Activated T-cell treated with anti-CD3 and anti-CD28 coated beads, Interleukin-2, amount 50 U/mL, for 4 hours (primary cell): Measurements from ENCODE around the gene ABHD6. TPM values are rescaled to one million over a fixed set of nuclear protein-coding genes. Genes with fewer than 3 reads are reported as not detected.

Experiments used
- ATAC-seq, 2 donors: fragments of 200-7000 bp; cut with Tn5 transposase; one replicate each; pipeline ENCODE4 v1.10.0; 2021
- DNase-seq: peaks from one replicate; pipeline ENCODE4 v3.0.0-alpha.2; 2020
- H3K27me3 Mint-ChIP-seq: one replicate; pipeline ENCODE4 v1.8.0; 2021; ENCODE audit warnings: low read depth, mixed read lengths
- H3K36me3 Mint-ChIP-seq: one replicate; pipeline ENCODE4 v1.8.0; 2022; ENCODE audit warnings: mixed read lengths; ENCODE audit not compliant: insufficient read depth
- H3K4me1 Mint-ChIP-seq: one replicate; pipeline ENCODE4 v1.8.0; 2021; ENCODE audit warnings: low read depth, mixed read lengths
- H3K4me3 Mint-ChIP-seq: one replicate; pipeline ENCODE4 v1.8.0; 2021; ENCODE audit warnings: mild to moderate bottlenecking, moderate library complexity, mixed read lengths
- H3K9me3 Mint-ChIP-seq: one replicate; pipeline ENCODE4 v1.8.0; 2021; ENCODE audit warnings: mixed read lengths
- total RNA-seq, 3 donors: library from RNA; stranded (reverse); gene quantifications; one replicate each; pipeline ENCODE4 v1.2.1, GENCODE V29; 2021

Gene ABHD6
- 1 to 10 TPM; 4.0 to 7.9 (median 6.7) TPM for total RNA-seq

GRCh38 chr3:58237238-58237940 lies at the start of gene ABHD6:
Gene ABHD6, plus strand, starts transcription at chr3:58237792. Its CDS starts 18,795 bp downstream, at chr3:58256587.
- H3K36me3 Mint-ChIP-seq, result no peaks in the 10 kb centered on the region
- ATAC-seq (peak; percentile 86), DNase-seq (peak; percentile 76)
- H3K9me3 Mint-ChIP-seq, result no peaks in the 10 kb centered on the region
- H3K27me3 Mint-ChIP-seq, result peaks cover 9% of the 10 kb centered on the region
- peak within 1 kb of the TSS; percentile 88 for H3K4me3 Mint-ChIP-seq
- H3K4me1 Mint-ChIP-seq, result peaks cover 10% of the 10 kb centered on the region

- DNase-seq (no peak), ATAC-seq (no peak)
- Mint-ChIP-seq H3K4me3 (no peak overlapping the region), H3K27me3 (no peaks in the 10 kb centered on the region), H3K4me1 (no peaks in the 10 kb centered on the region), H3K9me3 (no peaks in the 10 kb centered on the region), H3K36me3 (no peaks in the 10 kb centered on the region)
Observed at GRCh38 chr3:58188173-58188564, 49.4 kb upstream of the ABHD6 start.

- DNase-seq (no peak), ATAC-seq (no peak)
- Mint-ChIP-seq H3K4me3 (no peak overlapping the region), H3K27me3 (no peaks in the 10 kb centered on the region), H3K36me3 (no peaks in the 10 kb centered on the region), H3K9me3 (no peaks in the 10 kb centered on the region), H3K4me1 (no peaks in the 10 kb centered on the region)
Observed at GRCh38 chr3:58188921-58189451, 48.6 kb upstream of the ABHD6 start.

- H3K4me1 Mint-ChIP-seq, result no peaks in the 10 kb centered on the region
- ATAC-seq (no peak), DNase-seq (no peak)
- H3K9me3 Mint-ChIP-seq, result no peaks in the 10 kb centered on the region
- H3K36me3 Mint-ChIP-seq, result no peaks in the 10 kb centered on the region
- H3K4me3 Mint-ChIP-seq, result no peak overlapping the region
- no peaks in the 10 kb centered on the region for H3K27me3 Mint-ChIP-seq
Observed at GRCh38 chr3:58189691-58190090, 47.9 kb upstream of the ABHD6 start.

- no peaks in the 10 kb centered on the region for H3K4me1 Mint-ChIP-seq
- no peaks in the 10 kb centered on the region for H3K36me3 Mint-ChIP-seq
- no peaks in the 10 kb centered on the region for H3K9me3 Mint-ChIP-seq
- no peaks in the 10 kb centered on the region for H3K27me3 Mint-ChIP-seq
- no peak for DNase-seq
- no peak overlapping the region for H3K4me3 Mint-ChIP-seq
- ATAC-seq, result no peak
Observed at GRCh38 chr3:58190291-58190690, 47.3 kb upstream of the ABHD6 start.

- no peak for ATAC-seq
- Mint-ChIP-seq H3K36me3 (no peaks in the 10 kb centered on the region), H3K4me3 (no peak overlapping the region)
Observed at GRCh38 chr3:58190882-58191281, 46.7 kb upstream of the ABHD6 start.

GRCh38 chr3:58191361-58191991 lies 46.1 kb upstream of the ABHD6 start:
- H3K4me1 Mint-ChIP-seq, result no peaks in the 10 kb centered on the region
- DNase-seq (no peak), ATAC-seq (no peak)
- no peaks in the 10 kb centered on the region for H3K27me3 Mint-ChIP-seq
- no peaks in the 10 kb centered on the region for H3K36me3 Mint-ChIP-seq
- no peak overlapping the region for H3K4me3 Mint-ChIP-seq
- no peaks in the 10 kb centered on the region for H3K9me3 Mint-ChIP-seq

More at GRCh38 chr3:58190882-58191281, 46.7 kb upstream of the ABHD6 start:
- DNase-seq, result no peak
- Mint-ChIP-seq H3K27me3 (no peaks in the 10 kb centered on the region), H3K4me1 (no peaks in the 10 kb centered on the region), H3K9me3 (no peaks in the 10 kb centered on the region)

- Mint-ChIP-seq H3K36me3 (no peaks in the 10 kb centered on the region), H3K4me3 (no peak overlapping the region), H3K4me1 (no peaks in the 10 kb centered on the region), H3K27me3 (no peaks in the 10 kb centered on the region), H3K9me3 (no peaks in the 10 kb centered on the region)
- DNase-seq, result no peak
- ATAC-seq, result no peak
Observed at GRCh38 chr3:58192069-58192468, 45.5 kb upstream of the ABHD6 start.

- H3K4me1 Mint-ChIP-seq, result no peaks in the 10 kb centered on the region
- no peaks in the 10 kb centered on the region for H3K9me3 Mint-ChIP-seq
- ATAC-seq (no peak), DNase-seq (no peak)
- no peaks in the 10 kb centered on the region for H3K27me3 Mint-ChIP-seq
- no peaks in the 10 kb centered on the region for H3K36me3 Mint-ChIP-seq
- no peak overlapping the region for H3K4me3 Mint-ChIP-seq
Observed at GRCh38 chr3:58193682-58194407, 43.7 kb upstream of the ABHD6 start.

- DNase-seq, result no peak
- peaks cover 2% of the 10 kb centered on the region for H3K4me1 Mint-ChIP-seq
- no peak overlapping the region for H3K4me3 Mint-ChIP-seq
- H3K9me3 Mint-ChIP-seq, result no peaks in the 10 kb centered on the region
- no peak for ATAC-seq
- H3K36me3 Mint-ChIP-seq, result no peaks in the 10 kb centered on the region
- H3K27me3 Mint-ChIP-seq, result no peaks in the 10 kb centered on the region
Observed at GRCh38 chr3:58197588-58197987, 40.0 kb upstream of the ABHD6 start.

GRCh38 chr3:58198362-58198761 lies 39.2 kb upstream of the ABHD6 start:
- DNase-seq (no peak), ATAC-seq (no peak)
- Mint-ChIP-seq H3K36me3 (no peaks in the 10 kb centered on the region), H3K27me3 (peaks cover 5% of the 10 kb centered on the region), H3K4me1 (peaks cover 4% of the 10 kb centered on the region), H3K4me3 (no peak overlapping the region), H3K9me3 (peaks cover 3% of the 10 kb centered on the region)

GRCh38 chr3:58198804-58199203 lies 38.8 kb upstream of the ABHD6 start:
- peaks cover 3% of the 10 kb centered on the region for H3K9me3 Mint-ChIP-seq
- H3K4me1 Mint-ChIP-seq, result peaks cover 4% of the 10 kb centered on the region
- H3K4me3 Mint-ChIP-seq, result no peak overlapping the region
- ATAC-seq, result no peak
- DNase-seq, result no peak
- no peaks in the 10 kb centered on the region for H3K36me3 Mint-ChIP-seq
- peaks cover 7% of the 10 kb centered on the region for H3K27me3 Mint-ChIP-seq

GRCh38 chr3:58200121-58200709 lies 37.4 kb upstream of the ABHD6 start:
- H3K9me3 Mint-ChIP-seq, result peaks cover 3% of the 10 kb centered on the region
- H3K27me3 Mint-ChIP-seq, result peaks cover 7% of the 10 kb centered on the region
- peaks cover 4% of the 10 kb centered on the region for H3K4me1 Mint-ChIP-seq

GRCh38 chr3:58200846-58201355 lies 36.7 kb upstream of the ABHD6 start:
- H3K36me3 Mint-ChIP-seq, result no peaks in the 10 kb centered on the region
- peaks cover 3% of the 10 kb centered on the region for H3K9me3 Mint-ChIP-seq
- peaks cover 7% of the 10 kb centered on the region for H3K27me3 Mint-ChIP-seq
- DNase-seq (no peak), ATAC-seq (no peak)
- H3K4me3 Mint-ChIP-seq, result no peak overlapping the region
- peaks cover 4% of the 10 kb centered on the region for H3K4me1 Mint-ChIP-seq

More at GRCh38 chr3:58200121-58200709, 37.4 kb upstream of the ABHD6 start:
- H3K36me3 Mint-ChIP-seq, result no peaks in the 10 kb centered on the region
- ATAC-seq, result no peak
- H3K4me3 Mint-ChIP-seq, result no peak overlapping the region
- DNase-seq, result no peak
